H9 (cell line): Measurements from ENCODE around the gene DDX25. TPM values are rescaled to one million over a fixed set of nuclear protein-coding genes. Genes with fewer than 3 reads are reported as not detected.

Experiments
- DNase-seq: peaks from one replicate; pipeline ENCODE4 v3.0.0-alpha.2; 2017
- H2AFZ ChIP-seq: one replicate; pipeline ENCODE4 v1.6.1; 2013; ENCODE audit warnings: mild to moderate bottlenecking, low read length, control low read depth, moderate library complexity
- H2AK5ac ChIP-seq: 2 replicates; pipeline ENCODE4 v1.6.1; 2013; ENCODE audit warnings: low read length, control low read depth, mixed read lengths; ENCODE audit not compliant: insufficient read length
- H2BK120ac ChIP-seq: one replicate; pipeline ENCODE4 v1.6.1; 2013; ENCODE audit warnings: low read depth, mild to moderate bottlenecking, low read length, control low read depth, inconsistent platforms; ENCODE audit not compliant: poor library complexity, severe bottlenecking
- H2BK12ac ChIP-seq: 2 replicates; pipeline ENCODE4 v1.6.1; 2013; ENCODE audit warnings: low read length, control low read depth, mixed read lengths, low read depth; ENCODE audit not compliant: insufficient read length
- H2BK15ac ChIP-seq: 2 replicates; pipeline ENCODE4 v1.6.1; 2013; ENCODE audit warnings: low read depth, low read length, control low read depth
- H2BK20ac ChIP-seq: one replicate; pipeline ENCODE4 v1.6.1; 2013; ENCODE audit warnings: low read depth, mild to moderate bottlenecking, low read length, control low read depth, inconsistent platforms; ENCODE audit not compliant: poor library complexity, severe bottlenecking
- H2BK5ac ChIP-seq: 2 replicates; pipeline ENCODE4 v1.6.1; 2013; ENCODE audit warnings: low read length, control low read depth, mixed read lengths; ENCODE audit not compliant: insufficient read length
- H3K14ac ChIP-seq: 2 replicates; pipeline ENCODE4 v1.6.1; 2013; ENCODE audit warnings: low read length, control low read depth; ENCODE audit not compliant: insufficient read depth
- H3K18ac ChIP-seq: 2 replicates; pipeline ENCODE4 v1.6.1; 2013; ENCODE audit warnings: low read depth, mild to moderate bottlenecking, mixed read lengths, low read length, control low read depth; ENCODE audit not compliant: insufficient read length
- H3K23ac ChIP-seq: 2 replicates; pipeline ENCODE4 v1.6.1; 2013; ENCODE audit warnings: low read length, control low read depth, mixed read lengths, low read depth; ENCODE audit not compliant: insufficient read length
- H3K23me2 ChIP-seq: 2 replicates; pipeline ENCODE4 v1.6.1; 2013; ENCODE audit warnings: low read depth, mild to moderate bottlenecking, mixed read lengths, low read length, control low read depth; ENCODE audit not compliant: insufficient read length, poor library complexity, severe bottlenecking
- H3K27ac ChIP-seq: 2 replicates; pipeline ENCODE4 v1.5.1; 2013; ENCODE audit warnings: low read length, control low read depth, mixed read lengths, low read depth; ENCODE audit not compliant: insufficient read length
- H3K27me3 ChIP-seq: 2 replicates; pipeline ENCODE4 v1.6.1; 2013; ENCODE audit warnings: low read length, control low read depth, inconsistent platforms; ENCODE audit not compliant: insufficient read depth
- H3K4ac ChIP-seq: 2 replicates; pipeline ENCODE4 v1.6.1; 2013; ENCODE audit warnings: low read depth, mild to moderate bottlenecking, control low read depth, inconsistent platforms, low read length, moderate library complexity
- H3K4me1 ChIP-seq: 2 replicates; pipeline ENCODE4 v1.6.1; 2013; ENCODE audit warnings: low read length, control low read depth, inconsistent platforms; ENCODE audit not compliant: insufficient read depth
- H3K4me2 ChIP-seq: 2 replicates; pipeline ENCODE4 v1.6.1; 2013; ENCODE audit warnings: low read length, control low read depth, mixed read lengths; ENCODE audit not compliant: insufficient read length, insufficient read depth
- H3K56ac ChIP-seq: 2 replicates; pipeline ENCODE4 v1.6.1; 2013; ENCODE audit warnings: low read depth, mild to moderate bottlenecking, mixed read lengths, low read length, control low read depth; ENCODE audit not compliant: insufficient read length
- H3K79me1 ChIP-seq: 2 replicates; pipeline ENCODE4 v1.6.1; 2013; ENCODE audit warnings: low read depth, mild to moderate bottlenecking, moderate library complexity, low read length, control low read depth, inconsistent platforms; ENCODE audit not compliant: insufficient read depth, poor library complexity, severe bottlenecking
- H3K79me2 ChIP-seq: 2 replicates; pipeline ENCODE4 v1.6.1; 2013; ENCODE audit warnings: low read length, control low read depth, inconsistent platforms; ENCODE audit not compliant: insufficient read depth
- H3K9ac ChIP-seq: 2 replicates; pipeline ENCODE4 v1.6.1; 2013; ENCODE audit warnings: low read length, control low read depth, mixed read lengths; ENCODE audit not compliant: insufficient read length; ENCODE audit errors: extremely low read depth
- H3K9me3 ChIP-seq: one replicate; pipeline ENCODE4 v1.6.1; 2013; ENCODE audit warnings: low read depth, low read length, inconsistent platforms; ENCODE audit not compliant: control insufficient read depth
- H3T11ph ChIP-seq: one replicate; pipeline ENCODE4 v1.6.1; 2013; ENCODE audit warnings: mild to moderate bottlenecking, low read length, control low read depth, inconsistent platforms
- H4K20me1 ChIP-seq: one replicate; pipeline ENCODE4 v1.6.1; 2013; ENCODE audit not compliant: control insufficient read depth, insufficient read length, insufficient read depth
- H4K5ac ChIP-seq: 2 replicates; pipeline ENCODE4 v1.6.1; 2013; ENCODE audit warnings: low read depth, mild to moderate bottlenecking, mixed read lengths, low read length, control low read depth; ENCODE audit not compliant: insufficient read length
- H4K8ac ChIP-seq: replicated peaks from 2 replicates; pipeline ENCODE4 v1.6.1; 2013; ENCODE audit warnings: low read length, control low read depth, mixed read lengths, low read depth; ENCODE audit not compliant: insufficient read length
- H4K91ac ChIP-seq: 2 replicates; pipeline ENCODE4 v1.6.1; 2013; ENCODE audit warnings: low read depth, mild to moderate bottlenecking, moderate library complexity, mixed read lengths, low read length, control low read depth; ENCODE audit not compliant: insufficient read length
- H3K27ac Mint-ChIP-seq, 3 experiments: 2 replicates in 2 of 3; 3 replicates in 1 of 3; pipeline ENCODE4 v1.8.0; 2020 to 2021; ENCODE audit warnings: mixed read lengths in 3 of 3, mild to moderate bottlenecking in 1 of 3, moderate library complexity in 1 of 3
- H3K27me3 Mint-ChIP-seq: 2 replicates; pipeline ENCODE4 v1.8.0; 2021; ENCODE audit warnings: low read depth, mild to moderate bottlenecking, moderate library complexity, mixed read lengths
- H3K36me3 Mint-ChIP-seq, 3 experiments: 2 replicates in 2 of 3; 3 replicates in 1 of 3; pipeline ENCODE4 v1.8.0; 2020 to 2021; ENCODE audit warnings: low read depth in 3 of 3, mixed read lengths in 3 of 3; ENCODE audit not compliant: insufficient read depth in 1 of 3
- H3K4me1 Mint-ChIP-seq, 2 experiments: 2 replicates each; pipeline ENCODE4 v1.8.0; 2020; ENCODE audit warnings: mixed read lengths in 2 of 2
- H3K4me3 Mint-ChIP-seq, 2 experiments: 2 replicates in 1 of 2; 3 replicates in 1 of 2; pipeline ENCODE4 v1.8.0; 2020 to 2021; ENCODE audit warnings: mild to moderate bottlenecking in 2 of 2, mixed read lengths in 2 of 2, moderate library complexity in 1 of 2
- H3K9me3 Mint-ChIP-seq, 2 experiments: 2 replicates in 1 of 2; 3 replicates in 1 of 2; pipeline ENCODE4 v1.8.0; 2020; ENCODE audit warnings: mild to moderate bottlenecking in 2 of 2, mixed read lengths in 2 of 2, moderate library complexity in 1 of 2
- CTCF ChIP-seq: fragments of 200-600 bp; sonication (generic); conservative IDR thresholded peaks from 3 replicates; pipeline ENCODE4 v1.8.0; 2021; ENCODE audit warnings: antibody characterized with exemption, mild to moderate bottlenecking
- WGBS: extraction: QIAGEN DNeasy Blood & Tissue Kit; methylation state at CpG from one replicate; pipeline ENCODE4 v1.1.7; 2013; ENCODE audit warnings: missing lambda C conversion rate, low lambda C conversion rate, mixed read lengths; ENCODE audit not compliant: insufficient read length; ENCODE audit errors: extremely low coverage; 5-methylcytosine and 5-hydroxymethylcytosine counted together
- total RNA-seq: library from RNA; stranded (reverse); gene quantifications from 2 replicates; pipeline ENCODE4 v1.2.1, GENCODE V29; 2021

DDX25 gene
- total RNA-seq, 1 experiment from 2014 or later = 6.9 TPM

DNA sequence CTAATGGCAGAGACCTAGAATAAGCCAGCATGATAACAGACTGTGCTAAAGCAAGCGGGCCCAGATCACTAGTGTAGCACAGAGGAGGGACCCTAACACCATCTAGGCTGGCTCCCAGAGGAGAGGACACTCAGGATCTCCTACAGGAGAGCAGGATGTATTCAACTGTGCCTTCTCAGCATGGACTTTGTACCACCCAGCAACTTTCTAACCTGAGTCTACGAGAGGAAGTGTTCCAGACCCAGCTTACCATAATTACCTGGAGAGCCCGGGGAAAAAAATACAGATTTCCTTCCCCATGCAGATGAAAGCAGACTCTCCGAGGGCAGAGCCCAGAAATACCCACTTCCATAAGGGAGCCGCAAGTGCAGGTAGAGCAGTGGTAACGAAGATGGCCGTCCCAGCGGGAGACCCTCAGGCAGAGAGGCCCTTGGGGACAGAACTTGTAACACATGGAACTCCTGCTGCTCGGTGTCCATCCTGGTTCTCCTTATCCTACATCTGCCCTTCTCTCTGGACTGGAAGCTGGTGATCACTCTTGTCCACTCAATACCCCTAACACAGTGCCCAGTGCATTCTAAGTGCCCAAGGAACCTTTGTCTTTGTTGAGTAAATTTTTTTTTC, 20.2 kb downstream of the DDX25 start:
- no peak for DNase-seq
- Histone ChIP-seq H3K4me2 (no peak overlapping the region), H3T11ph (no peak overlapping the region), H4K5ac (no peak overlapping the region), H3K4ac (no peak overlapping the region), H2AK5ac (no peak overlapping the region), H3K9ac (no peak overlapping the region), H3K23me2 (no peaks in the 10 kb centered on the region), H3K27me3 (no peaks in the 10 kb centered on the region), H3K79me1 (no peaks in the 10 kb centered on the region), H2BK15ac (no peak overlapping the region), H2BK20ac (no peak overlapping the region), H3K27ac (no peak overlapping the region), H3K9me3 (no peaks in the 10 kb centered on the region), H3K14ac (no peak overlapping the region), H3K23ac (no peak overlapping the region), H3K18ac (no peak overlapping the region), H2AFZ (no peak overlapping the region), H3K79me2 (no peaks in the 10 kb centered on the region), H2BK12ac (no peak overlapping the region), H4K91ac (no peak overlapping the region), H4K20me1 (no peaks in the 10 kb centered on the region), H4K8ac (no peak overlapping the region), H2BK120ac (no peak overlapping the region), H3K4me1 (no peaks in the 10 kb centered on the region), H2BK5ac (no peak overlapping the region), H3K56ac (no peak overlapping the region)
- TF ChIP-seq CTCF = no peak
- Mint-ChIP-seq H3K27me3 (peaks cover 3% of the 10 kb centered on the region; the same call in 1 of the 2 replicates), H3K27ac (no peak overlapping the region), H3K36me3 (no peaks in the 10 kb centered on the region), H3K4me3 (no peak overlapping the region), H3K9me3 (no peaks in the 10 kb centered on the region; a peak in 1 of 5 replicates), H3K4me1 (peaks cover 12 to 14% of the 10 kb centered on the region in 2 experiments)
- WGBS = no CpG with 5 or more reads among the region's 9 CpGs
